ENCODE data around the gene PTPN1.

DNA sequence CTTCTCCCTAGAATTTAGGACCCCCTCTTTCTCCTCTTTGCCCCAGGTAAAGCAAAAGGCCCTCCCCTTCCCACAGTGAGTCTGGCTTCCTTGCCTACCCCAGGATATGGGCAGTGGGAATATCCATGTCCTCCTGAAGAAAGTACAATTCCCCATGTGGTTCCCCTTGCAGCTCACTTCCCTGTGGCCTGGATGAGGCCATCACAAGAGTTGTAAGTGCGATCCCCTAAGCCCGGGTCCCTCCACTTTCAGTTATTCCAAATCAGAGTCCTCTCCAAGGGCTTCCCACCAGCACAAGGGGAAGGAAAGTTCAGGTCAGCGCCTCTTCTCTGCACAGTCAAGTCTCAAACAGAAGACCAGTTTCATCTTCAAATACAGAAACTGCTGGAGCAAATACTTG lies 10.2 kb upstream of the PTPN1 start:
- TF ChIP-seq POLR2A (IDR thresholded peaks at IDR 0.05; ENCODE audit: low read depth, low read length) (no peak), RAD21 (IDR thresholded peaks at IDR 0.05; ENCODE audit: low read length) (no peak), RFX5 (IDR thresholded peaks at IDR 0.05; ENCODE audit: low read depth, low read length) (no peak), MXI1 (IDR thresholded peaks at IDR 0.05; ENCODE audit: borderline replicate concordance, low read depth, low read length) (no peak)
- TF ChIP-seq, protein P1, sequence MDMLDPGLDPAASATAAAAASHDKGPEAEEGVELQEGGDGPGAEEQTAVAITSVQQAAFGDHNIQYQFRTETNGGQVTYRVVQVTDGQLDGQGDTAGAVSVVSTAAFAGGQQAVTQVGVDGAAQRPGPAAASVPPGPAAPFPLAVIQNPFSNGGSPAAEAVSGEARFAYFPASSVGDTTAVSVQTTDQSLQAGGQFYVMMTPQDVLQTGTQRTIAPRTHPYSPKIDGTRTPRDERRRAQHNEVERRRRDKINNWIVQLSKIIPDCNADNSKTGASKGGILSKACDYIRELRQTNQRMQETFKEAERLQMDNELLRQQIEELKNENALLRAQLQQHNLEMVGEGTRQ (IDR thresholded peaks at IDR 0.05; ENCODE audit: low read depth, low read length): no peak
- TF ChIP-seq, protein P2, sequence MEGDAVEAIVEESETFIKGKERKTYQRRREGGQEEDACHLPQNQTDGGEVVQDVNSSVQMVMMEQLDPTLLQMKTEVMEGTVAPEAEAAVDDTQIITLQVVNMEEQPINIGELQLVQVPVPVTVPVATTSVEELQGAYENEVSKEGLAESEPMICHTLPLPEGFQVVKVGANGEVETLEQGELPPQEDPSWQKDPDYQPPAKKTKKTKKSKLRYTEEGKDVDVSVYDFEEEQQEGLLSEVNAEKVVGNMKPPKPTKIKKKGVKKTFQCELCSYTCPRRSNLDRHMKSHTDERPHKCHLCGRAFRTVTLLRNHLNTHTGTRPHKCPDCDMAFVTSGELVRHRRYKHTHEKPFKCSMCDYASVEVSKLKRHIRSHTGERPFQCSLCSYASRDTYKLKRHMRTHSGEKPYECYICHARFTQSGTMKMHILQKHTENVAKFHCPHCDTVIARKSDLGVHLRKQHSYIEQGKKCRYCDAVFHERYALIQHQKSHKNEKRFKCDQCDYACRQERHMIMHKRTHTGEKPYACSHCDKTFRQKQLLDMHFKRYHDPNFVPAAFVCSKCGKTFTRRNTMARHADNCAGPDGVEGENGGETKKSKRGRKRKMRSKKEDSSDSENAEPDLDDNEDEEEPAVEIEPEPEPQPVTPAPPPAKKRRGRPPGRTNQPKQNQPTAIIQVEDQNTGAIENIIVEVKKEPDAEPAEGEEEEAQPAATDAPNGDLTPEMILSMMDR (conservative IDR thresholded peaks at IDR 0.05; ENCODE audit: low read depth, low read length): no peak
